Measurements from ENCODE around the gene TFB1M.
"Not testable (repeated sequence)": the region's sequence is repeated elsewhere in the genome, so short reads cannot be mapped to it uniquely, and the experiment has no call there.

The TFB1M gene

DNA sequence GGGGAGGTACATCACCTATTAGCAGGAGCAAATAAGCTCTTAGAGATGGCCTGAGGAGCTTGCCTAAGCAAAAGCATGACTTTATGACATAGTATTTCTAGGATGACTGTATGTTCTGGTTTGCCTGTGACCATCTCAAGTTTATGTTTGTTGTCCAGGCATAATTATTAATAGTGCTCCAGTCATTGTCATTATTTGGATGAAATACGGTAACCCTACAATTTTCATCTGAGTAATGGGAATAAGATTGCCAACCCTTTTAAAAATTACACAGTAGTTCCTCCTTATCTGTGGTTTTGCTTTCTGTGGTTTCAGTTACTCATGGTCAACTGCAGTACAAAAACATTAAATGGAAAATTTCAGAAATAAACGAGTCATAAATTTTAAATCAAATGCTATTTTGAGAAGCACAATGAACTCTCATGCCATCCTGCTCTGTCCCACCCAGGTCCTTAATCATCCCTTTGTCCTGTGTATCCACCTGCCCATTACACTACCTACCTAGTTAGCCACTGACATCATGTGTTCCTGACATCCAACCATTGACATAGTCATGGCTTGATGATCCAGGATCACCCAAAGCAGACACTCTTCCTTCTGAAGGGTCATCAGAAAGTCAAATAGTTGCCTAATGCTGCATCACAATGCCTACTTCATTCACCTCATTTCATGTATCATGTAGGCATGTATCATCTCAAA lies 27.0 kb upstream of the TFB1M start:
- Histone ChIP-seq H3K36me3 (ENCODE audit: control insufficient read depth, insufficient read depth, low read length) (no peaks in the 10 kb centered on the region), H3K9me3 (ENCODE audit: control insufficient read depth, low read length) (no peaks in the 10 kb centered on the region), H3K4me1 (ENCODE audit: control insufficient read depth, insufficient read depth, low read length) (no peaks in the 10 kb centered on the region), H3K9ac (ENCODE audit: low read length) (no peak overlapping the region), H3K4me3 (ENCODE audit: low read length) (no peak overlapping the region), H3K27me3 (ENCODE audit: control insufficient read depth, insufficient read depth, low read length) (no peaks in the 10 kb centered on the region)

DNA sequence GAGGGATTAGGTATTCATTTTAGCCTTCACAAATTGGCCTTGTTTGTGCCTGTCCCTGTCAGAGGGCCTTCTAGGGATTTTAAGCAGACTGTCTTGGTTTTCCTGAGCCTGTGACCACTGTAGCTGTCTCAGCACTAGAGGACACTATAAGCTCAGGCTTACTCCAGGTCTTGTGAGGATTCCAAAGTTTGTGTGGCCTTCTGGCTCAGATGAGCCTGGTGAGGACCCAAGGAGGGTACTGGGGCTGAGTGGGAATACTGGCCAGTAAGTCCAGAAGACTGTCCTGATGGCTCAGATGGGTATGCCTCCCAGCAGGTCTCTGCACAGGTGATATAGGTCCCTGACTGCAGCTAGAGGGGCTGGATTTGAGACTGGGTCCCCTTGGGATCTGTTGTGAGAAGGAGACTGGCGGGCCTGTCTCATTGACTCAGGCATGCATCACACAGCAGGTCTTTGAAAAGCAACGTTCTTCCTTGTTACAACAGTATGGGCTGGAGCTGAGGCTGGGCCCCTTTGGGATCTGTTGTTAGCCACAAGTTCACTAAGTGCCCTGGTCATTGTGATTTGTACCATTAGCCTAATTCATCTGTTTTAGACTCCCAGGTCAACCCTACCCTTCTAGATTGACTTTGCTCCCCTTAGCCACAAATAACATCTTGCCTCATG lies 26.3 kb upstream of the TFB1M start:
- Histone ChIP-seq H3K36me3 (ENCODE audit: control insufficient read depth, insufficient read depth, low read length) (no peaks in the 10 kb centered on the region), H3K9ac (ENCODE audit: low read length) (no peak overlapping the region), H3K27me3 (ENCODE audit: control insufficient read depth, insufficient read depth, low read length) (no peaks in the 10 kb centered on the region), H3K4me1 (ENCODE audit: control insufficient read depth, insufficient read depth, low read length) (no peaks in the 10 kb centered on the region), H3K4me3 (ENCODE audit: low read length) (no peak overlapping the region), H3K9me3 (ENCODE audit: control insufficient read depth, low read length) (no peaks in the 10 kb centered on the region)

GRCh38 chr6:155339929-155340328 lies 25.6 kb upstream of the TFB1M start:
- not testable (repeated sequence) for H3K9me3 ChIP-seq (ENCODE audit: control insufficient read depth, low read length); H3K4me3 ChIP-seq (ENCODE audit: low read length); H3K9ac ChIP-seq (ENCODE audit: low read length); H3K27me3 ChIP-seq (ENCODE audit: control insufficient read depth, insufficient read depth, low read length); H3K36me3 ChIP-seq (ENCODE audit: control insufficient read depth, insufficient read depth, low read length); H3K4me1 ChIP-seq (ENCODE audit: control insufficient read depth, insufficient read depth, low read length)

DNA sequence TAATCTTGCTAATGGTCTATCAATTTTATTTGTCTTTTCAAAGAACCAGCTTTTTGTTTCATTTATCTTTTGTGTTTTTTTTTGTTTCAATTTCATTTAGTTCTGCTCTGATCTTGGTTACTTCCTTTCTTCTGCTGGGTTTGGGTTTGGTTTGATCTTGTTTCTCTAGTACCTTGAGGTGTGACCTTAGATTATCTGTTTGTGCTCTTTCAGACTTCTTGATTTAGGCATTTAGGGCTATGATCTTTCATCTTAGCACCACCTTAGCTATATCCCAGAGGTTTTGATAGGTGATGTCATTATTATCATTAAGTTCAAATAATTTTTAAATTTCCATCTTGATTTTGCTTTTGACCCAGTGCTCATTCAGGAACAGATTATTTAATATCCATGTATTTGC lies 24.0 kb upstream of the TFB1M start:
- H3K27me3 ChIP-seq (ENCODE audit: control insufficient read depth, insufficient read depth, low read length); H3K9ac ChIP-seq (ENCODE audit: low read length); H3K36me3 ChIP-seq (ENCODE audit: control insufficient read depth, insufficient read depth, low read length); H3K9me3 ChIP-seq (ENCODE audit: control insufficient read depth, low read length); H3K4me1 ChIP-seq (ENCODE audit: control insufficient read depth, insufficient read depth, low read length); H3K4me3 ChIP-seq (ENCODE audit: low read length): not testable (repeated sequence)

GRCh38 chr6:155335265-155335664 lies 21.0 kb upstream of the TFB1M start:
- H3K27me3 ChIP-seq (ENCODE audit: control insufficient read depth, insufficient read depth, low read length), result no peaks in the 10 kb centered on the region
- no peaks in the 10 kb centered on the region for H3K36me3 ChIP-seq (ENCODE audit: control insufficient read depth, insufficient read depth, low read length)
- H3K9ac ChIP-seq (ENCODE audit: low read length), result no peak overlapping the region
- no peak overlapping the region for H3K4me3 ChIP-seq (ENCODE audit: low read length)
- H3K9me3 ChIP-seq (ENCODE audit: control insufficient read depth, low read length), result no peaks in the 10 kb centered on the region
- H3K4me1 ChIP-seq (ENCODE audit: control insufficient read depth, insufficient read depth, low read length), result no peaks in the 10 kb centered on the region

GRCh38 chr6:155334073-155334472 lies 19.8 kb upstream of the TFB1M start:
- H3K9ac ChIP-seq (ENCODE audit: low read length); H3K27me3 ChIP-seq (ENCODE audit: control insufficient read depth, insufficient read depth, low read length); H3K9me3 ChIP-seq (ENCODE audit: control insufficient read depth, low read length); H3K36me3 ChIP-seq (ENCODE audit: control insufficient read depth, insufficient read depth, low read length); H3K4me1 ChIP-seq (ENCODE audit: control insufficient read depth, insufficient read depth, low read length); H3K4me3 ChIP-seq (ENCODE audit: low read length): not testable (repeated sequence)

DNA sequence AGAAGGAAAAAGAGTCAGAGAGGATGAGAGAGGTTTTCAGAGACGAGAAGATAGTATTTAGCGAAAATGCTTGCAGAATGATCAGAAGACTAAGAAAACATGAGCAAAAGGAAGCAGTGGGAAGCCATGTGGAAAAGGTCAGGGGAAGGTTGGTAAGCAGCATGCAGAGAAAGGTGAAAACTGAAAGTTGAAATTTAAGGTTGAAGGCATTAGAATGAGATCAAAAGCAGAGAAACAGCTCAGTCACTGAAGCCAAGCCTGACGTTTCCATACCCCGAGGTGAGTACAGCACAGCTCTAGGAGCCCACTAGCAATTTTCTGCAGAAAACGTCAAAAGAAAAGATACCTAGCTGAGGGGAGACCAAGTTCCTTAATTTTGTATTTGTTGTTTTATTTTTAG lies 19.1 kb upstream of the TFB1M start:
- Histone ChIP-seq H3K4me3 (ENCODE audit: low read length) (no peak overlapping the region), H3K9me3 (ENCODE audit: control insufficient read depth, low read length) (no peaks in the 10 kb centered on the region), H3K4me1 (ENCODE audit: control insufficient read depth, insufficient read depth, low read length) (peaks cover 8% of the 10 kb centered on the region), H3K9ac (ENCODE audit: low read length) (no peak overlapping the region), H3K36me3 (ENCODE audit: control insufficient read depth, insufficient read depth, low read length) (no peaks in the 10 kb centered on the region), H3K27me3 (ENCODE audit: control insufficient read depth, insufficient read depth, low read length) (no peaks in the 10 kb centered on the region)

DNA sequence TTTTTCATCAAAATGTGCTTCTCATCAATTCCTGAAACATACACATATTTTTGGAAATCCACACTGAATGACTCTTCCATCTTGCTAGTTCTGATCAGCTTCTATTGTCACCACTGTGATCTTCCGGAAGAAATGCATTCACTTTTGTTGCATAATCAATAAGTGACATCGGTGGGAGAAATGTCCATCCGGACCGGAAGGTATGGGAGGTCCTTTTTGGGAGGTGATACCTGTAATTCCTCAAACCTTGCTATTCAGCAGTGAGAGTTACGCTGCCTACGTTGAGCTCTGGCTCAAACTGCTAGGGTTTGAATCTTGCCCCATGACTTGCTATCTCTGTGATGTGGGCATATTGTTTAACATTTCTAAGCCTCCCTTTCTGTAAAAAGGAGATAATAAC lies 16.6 kb upstream of the TFB1M start:
- Histone ChIP-seq H3K4me1 (ENCODE audit: control insufficient read depth, insufficient read depth, low read length) (peaks cover 9% of the 10 kb centered on the region), H3K9me3 (ENCODE audit: control insufficient read depth, low read length) (no peaks in the 10 kb centered on the region), H3K27me3 (ENCODE audit: control insufficient read depth, insufficient read depth, low read length) (no peaks in the 10 kb centered on the region), H3K36me3 (ENCODE audit: control insufficient read depth, insufficient read depth, low read length) (no peaks in the 10 kb centered on the region), H3K9ac (ENCODE audit: low read length) (no peak overlapping the region), H3K4me3 (ENCODE audit: low read length) (no peak overlapping the region)

GRCh38 chr6:155330133-155330734 lies 15.9 kb upstream of the TFB1M start:
- Histone ChIP-seq H3K36me3 (ENCODE audit: control insufficient read depth, insufficient read depth, low read length) (no peaks in the 10 kb centered on the region), H3K27me3 (ENCODE audit: control insufficient read depth, insufficient read depth, low read length) (no peaks in the 10 kb centered on the region), H3K9ac (ENCODE audit: low read length) (no peak overlapping the region), H3K4me3 (ENCODE audit: low read length) (no peak overlapping the region), H3K4me1 (ENCODE audit: control insufficient read depth, insufficient read depth, low read length) (peaks cover 9% of the 10 kb centered on the region), H3K9me3 (ENCODE audit: control insufficient read depth, low read length) (no peaks in the 10 kb centered on the region)

GRCh38 chr6:155329460-155330132 lies 15.3 kb upstream of the TFB1M start:
- H3K36me3 ChIP-seq (ENCODE audit: control insufficient read depth, insufficient read depth, low read length), result no peaks in the 10 kb centered on the region
- H3K9me3 ChIP-seq (ENCODE audit: control insufficient read depth, low read length), result no peaks in the 10 kb centered on the region
- H3K4me3 ChIP-seq (ENCODE audit: low read length), result no peak overlapping the region
- no peak overlapping the region for H3K9ac ChIP-seq (ENCODE audit: low read length)
- no peaks in the 10 kb centered on the region for H3K27me3 ChIP-seq (ENCODE audit: control insufficient read depth, insufficient read depth, low read length)
- peaks cover 9% of the 10 kb centered on the region for H3K4me1 ChIP-seq (ENCODE audit: control insufficient read depth, insufficient read depth, low read length)

GRCh38 chr6:155328539-155329459 lies 14.5 kb upstream of the TFB1M start:
- Histone ChIP-seq H3K27me3 (ENCODE audit: control insufficient read depth, insufficient read depth, low read length) (no peaks in the 10 kb centered on the region), H3K4me3 (ENCODE audit: low read length) (no peak overlapping the region), H3K4me1 (ENCODE audit: control insufficient read depth, insufficient read depth, low read length) (peaks cover 9% of the 10 kb centered on the region), H3K9ac (ENCODE audit: low read length) (no peak overlapping the region), H3K9me3 (ENCODE audit: control insufficient read depth, low read length) (no peaks in the 10 kb centered on the region), H3K36me3 (ENCODE audit: control insufficient read depth, insufficient read depth, low read length) (no peaks in the 10 kb centered on the region)

Measured in mucosa of stomach (tissue), 1 donor.